Measurements from ENCODE around the gene MXD1.

The MXD1 gene

DNA sequence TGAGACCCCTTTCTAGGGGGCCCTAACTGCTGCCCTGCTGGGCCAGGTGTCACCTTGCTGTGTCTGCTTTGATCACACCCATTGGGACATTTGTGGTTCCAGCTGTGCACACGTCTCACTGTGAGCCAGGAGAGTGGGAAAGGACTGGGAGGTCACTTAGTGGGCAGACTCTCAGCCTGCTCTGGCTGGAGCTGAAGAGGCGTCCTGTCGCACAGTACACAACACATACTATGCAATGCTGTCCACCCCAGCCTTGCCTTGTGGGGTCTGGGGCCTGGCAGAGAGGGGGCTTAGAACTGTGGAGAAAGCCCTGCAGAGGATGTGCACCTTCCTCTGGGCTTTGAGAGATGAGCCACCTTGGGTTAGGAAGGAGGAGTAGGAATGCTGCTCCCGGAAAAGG, 71.8 kb downstream of the MXD1 start:
- H3K4me3 ChIP-seq (ENCODE audit: low read length) = no peak overlapping the region

DNA sequence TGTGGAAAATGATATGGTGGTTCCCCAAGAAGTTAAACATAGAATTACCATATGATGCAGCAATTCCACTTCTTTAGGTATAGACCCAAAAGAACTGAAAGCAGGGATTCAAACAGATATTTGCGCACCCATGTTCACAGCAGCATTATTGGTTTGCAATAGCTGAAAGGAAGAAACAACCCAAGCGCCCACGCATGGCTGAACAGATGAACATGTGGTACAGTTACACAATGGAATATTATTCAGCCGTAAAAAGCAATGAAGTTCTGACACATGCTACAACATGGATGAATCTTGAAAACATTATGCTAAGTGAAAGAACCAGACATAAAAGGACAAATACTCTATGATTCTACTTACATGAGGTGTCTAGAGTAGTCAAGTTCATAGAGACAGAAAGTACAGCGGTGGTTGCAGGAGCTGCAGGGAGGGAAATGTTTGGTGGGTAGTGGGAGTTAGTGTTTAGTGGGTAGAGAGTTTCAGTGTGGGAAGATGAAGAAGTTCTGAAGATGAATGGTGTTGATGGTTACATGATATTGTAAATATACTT, 73.3 kb downstream of the MXD1 start:
- no peak overlapping the region for H3K4me3 ChIP-seq (ENCODE audit: low read length)
- DNase-seq (ENCODE audit: low read depth) = no peak
- TF ChIP-seq, protein P1, sequence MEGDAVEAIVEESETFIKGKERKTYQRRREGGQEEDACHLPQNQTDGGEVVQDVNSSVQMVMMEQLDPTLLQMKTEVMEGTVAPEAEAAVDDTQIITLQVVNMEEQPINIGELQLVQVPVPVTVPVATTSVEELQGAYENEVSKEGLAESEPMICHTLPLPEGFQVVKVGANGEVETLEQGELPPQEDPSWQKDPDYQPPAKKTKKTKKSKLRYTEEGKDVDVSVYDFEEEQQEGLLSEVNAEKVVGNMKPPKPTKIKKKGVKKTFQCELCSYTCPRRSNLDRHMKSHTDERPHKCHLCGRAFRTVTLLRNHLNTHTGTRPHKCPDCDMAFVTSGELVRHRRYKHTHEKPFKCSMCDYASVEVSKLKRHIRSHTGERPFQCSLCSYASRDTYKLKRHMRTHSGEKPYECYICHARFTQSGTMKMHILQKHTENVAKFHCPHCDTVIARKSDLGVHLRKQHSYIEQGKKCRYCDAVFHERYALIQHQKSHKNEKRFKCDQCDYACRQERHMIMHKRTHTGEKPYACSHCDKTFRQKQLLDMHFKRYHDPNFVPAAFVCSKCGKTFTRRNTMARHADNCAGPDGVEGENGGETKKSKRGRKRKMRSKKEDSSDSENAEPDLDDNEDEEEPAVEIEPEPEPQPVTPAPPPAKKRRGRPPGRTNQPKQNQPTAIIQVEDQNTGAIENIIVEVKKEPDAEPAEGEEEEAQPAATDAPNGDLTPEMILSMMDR (IDR thresholded peaks at IDR 0.05; ENCODE audit: insufficient read depth, low read depth, low read length, missing control alignments) = no peak

More for the DNA sequence above, 71.8 kb downstream of the MXD1 start:
- no peak for DNase-seq (ENCODE audit: low read depth)
- TF ChIP-seq, protein P1 (IDR thresholded peaks at IDR 0.05; ENCODE audit: insufficient read depth, low read depth, low read length, missing control alignments) = no peak

DNA sequence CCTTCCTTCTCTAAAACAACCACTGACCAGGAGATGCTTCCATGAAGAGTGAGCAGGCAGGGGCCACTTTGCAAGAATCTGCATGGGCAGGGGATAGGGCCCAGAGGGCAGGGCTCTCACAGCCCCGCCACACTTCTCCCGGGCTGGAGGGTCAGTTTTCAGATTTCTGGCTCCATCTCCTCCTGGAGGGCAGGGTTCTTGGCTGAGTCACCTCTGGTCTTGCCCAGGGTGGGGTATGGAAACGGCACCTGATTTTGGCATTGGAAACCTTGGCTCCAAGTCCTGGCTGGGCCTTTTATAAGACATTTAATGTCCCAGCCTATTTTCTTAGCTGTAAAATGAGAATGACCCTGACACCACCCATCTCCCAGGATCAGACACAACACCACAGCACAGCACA, 74.1 kb downstream of the MXD1 start:
- no peak overlapping the region for H3K4me3 ChIP-seq (ENCODE audit: low read length)
- TF ChIP-seq, protein P1 (IDR thresholded peaks at IDR 0.05; ENCODE audit: insufficient read depth, low read depth, low read length, missing control alignments) = no peak
- DNase-seq (ENCODE audit: low read depth) = no peak

DNA sequence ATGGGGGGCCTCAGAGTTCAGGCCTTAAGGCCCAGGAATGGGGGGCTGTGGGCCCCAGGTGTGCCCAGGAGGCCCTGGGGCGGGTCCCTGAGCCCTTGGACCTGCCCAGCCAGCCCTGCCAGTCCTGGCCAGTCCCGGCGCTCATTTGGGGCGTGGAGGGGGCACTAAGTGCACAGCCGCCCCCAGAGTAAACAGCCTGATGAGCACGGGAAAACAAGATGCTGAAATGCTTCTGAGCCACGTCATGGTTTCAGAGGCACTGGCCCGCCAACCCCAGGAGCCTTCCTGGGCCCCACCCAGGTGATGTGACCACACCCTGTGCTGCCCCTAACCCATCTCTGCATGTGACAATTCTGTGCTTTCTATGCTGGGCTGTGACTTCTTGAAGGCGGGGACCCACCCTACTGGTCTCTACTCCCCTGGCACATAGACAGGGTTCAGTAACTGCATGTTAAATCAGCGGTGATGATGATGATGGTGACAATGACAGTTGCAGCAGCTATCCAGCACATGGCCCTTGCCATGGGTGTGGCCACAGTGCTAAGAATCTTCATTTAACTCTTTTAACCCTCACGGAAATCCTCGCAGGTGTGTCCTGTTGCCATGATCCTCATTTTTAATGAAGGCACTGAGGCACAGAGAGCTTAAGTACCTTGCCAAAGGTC, 74.7 kb downstream of the MXD1 start:
- TF ChIP-seq, protein P1 (IDR thresholded peaks at IDR 0.05; ENCODE audit: insufficient read depth, low read depth, low read length, missing control alignments) = no peak
- H3K4me3 ChIP-seq (ENCODE audit: low read length) = no peak overlapping the region
- DNase-seq (ENCODE audit: low read depth) = peak; percentile 38

Measured in epithelial cell of esophagus (primary cell).